CD1c-positive myeloid dendritic cell (primary cell): ENCODE results near the gene UBTD2.
A peak's percentile ranks its signal among the peaks of the same experiment; 100 is the strongest.
"Not testable (repeated sequence)": the region's sequence is repeated elsewhere in the genome, so short reads cannot be mapped to it uniquely, and the experiment has no call there.

Source experiments
- DNase-seq: peaks from one replicate; pipeline ENCODE4 v3.0.0-alpha.2; 2016; ENCODE audit errors: extremely low spot score

UBTD2 gene

DNA sequence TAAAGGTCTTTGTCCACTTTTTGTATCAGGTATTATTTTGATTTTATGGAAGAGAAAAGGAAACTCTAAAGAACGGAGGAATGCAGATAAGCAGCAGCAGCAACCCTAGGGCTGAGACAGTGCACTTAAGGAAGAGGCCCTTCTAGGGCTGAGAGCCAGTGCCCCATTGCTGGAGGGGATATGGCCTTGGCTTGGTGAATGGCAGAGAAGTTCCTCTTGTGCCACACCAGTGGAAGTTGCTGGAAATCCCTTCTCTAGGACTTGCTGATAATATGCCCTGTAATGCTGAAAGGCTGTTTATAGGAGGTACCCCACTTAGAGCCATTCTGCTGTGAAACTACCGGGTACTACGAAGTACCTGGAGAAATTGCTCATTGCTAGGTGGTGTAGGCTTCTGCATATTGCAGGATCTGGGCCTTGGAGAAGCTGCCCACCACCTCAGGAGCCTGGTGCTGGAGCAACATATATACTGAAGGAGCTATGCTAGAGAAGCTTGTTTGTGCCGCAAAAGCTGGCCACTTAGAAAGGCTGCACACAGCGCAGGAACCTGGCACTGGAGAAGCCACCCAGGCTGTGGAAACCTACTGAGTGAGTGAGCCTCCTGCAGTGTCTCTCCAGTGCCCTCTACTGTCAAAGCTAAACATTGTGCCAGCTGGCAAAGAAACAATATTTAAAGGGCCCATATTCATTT, 9.6 kb upstream of the UBTD2 start:
- DNase-seq, result peak; percentile 84

DNA sequence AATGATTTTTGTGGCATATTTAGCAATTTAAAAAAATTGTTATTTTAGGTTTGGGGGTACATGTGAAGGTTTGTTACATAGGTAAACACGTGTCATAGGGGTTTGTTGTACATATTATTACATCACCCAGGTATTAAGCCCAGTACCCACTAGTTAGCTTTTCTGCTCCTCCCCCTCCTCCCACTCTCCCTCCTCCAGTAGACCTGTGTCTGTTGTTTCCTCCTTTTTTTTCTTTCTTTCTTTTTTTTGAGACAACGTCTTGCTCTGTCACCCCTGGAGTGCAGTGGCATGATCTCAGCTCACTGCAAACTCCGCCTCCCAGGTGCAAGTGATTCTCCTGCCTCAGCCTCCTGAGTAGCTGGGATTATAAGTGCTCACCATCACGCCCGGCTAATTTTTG, 8.3 kb upstream of the UBTD2 start:
- DNase-seq, result not testable (repeated sequence)

DNA sequence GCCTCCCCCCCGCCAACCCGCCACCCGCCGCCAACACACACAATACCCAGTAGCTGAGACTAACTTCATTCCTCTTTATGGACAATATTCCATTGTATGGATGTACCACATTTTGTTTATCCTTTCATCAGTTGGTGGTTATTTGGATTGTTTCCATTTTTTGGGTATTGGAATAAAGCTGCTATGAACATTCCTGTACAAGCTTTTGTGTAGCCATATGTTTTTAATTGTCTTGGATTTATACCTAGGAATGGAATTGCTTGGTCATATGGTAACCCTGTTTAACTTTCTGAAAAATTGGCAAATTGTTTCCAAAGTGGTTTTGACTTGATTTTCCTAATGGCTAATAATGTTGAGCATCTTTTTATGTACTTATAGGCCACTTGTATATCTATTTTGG, 4.9 kb upstream of the UBTD2 start:
- no peak for DNase-seq

DNA sequence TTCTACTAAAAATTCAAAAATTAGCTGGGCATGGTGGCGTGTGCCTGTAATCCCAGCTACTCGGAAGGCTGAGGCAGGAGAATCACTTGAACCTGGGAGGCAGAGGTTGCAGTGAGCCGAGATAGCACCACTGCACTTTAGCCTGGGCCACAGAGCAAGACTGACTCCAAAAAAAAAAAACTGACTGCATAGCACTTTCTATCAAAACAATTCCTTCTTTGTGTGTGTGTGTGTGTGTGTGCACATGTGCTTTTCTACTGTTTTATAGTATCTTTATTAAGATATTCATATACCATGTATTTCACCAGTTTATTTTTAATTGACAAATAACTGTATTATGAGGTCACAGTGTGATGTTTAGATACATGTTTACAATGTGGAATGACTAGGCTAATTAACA, 3.6 kb upstream of the UBTD2 start:
- not testable (repeated sequence) for DNase-seq

DNA sequence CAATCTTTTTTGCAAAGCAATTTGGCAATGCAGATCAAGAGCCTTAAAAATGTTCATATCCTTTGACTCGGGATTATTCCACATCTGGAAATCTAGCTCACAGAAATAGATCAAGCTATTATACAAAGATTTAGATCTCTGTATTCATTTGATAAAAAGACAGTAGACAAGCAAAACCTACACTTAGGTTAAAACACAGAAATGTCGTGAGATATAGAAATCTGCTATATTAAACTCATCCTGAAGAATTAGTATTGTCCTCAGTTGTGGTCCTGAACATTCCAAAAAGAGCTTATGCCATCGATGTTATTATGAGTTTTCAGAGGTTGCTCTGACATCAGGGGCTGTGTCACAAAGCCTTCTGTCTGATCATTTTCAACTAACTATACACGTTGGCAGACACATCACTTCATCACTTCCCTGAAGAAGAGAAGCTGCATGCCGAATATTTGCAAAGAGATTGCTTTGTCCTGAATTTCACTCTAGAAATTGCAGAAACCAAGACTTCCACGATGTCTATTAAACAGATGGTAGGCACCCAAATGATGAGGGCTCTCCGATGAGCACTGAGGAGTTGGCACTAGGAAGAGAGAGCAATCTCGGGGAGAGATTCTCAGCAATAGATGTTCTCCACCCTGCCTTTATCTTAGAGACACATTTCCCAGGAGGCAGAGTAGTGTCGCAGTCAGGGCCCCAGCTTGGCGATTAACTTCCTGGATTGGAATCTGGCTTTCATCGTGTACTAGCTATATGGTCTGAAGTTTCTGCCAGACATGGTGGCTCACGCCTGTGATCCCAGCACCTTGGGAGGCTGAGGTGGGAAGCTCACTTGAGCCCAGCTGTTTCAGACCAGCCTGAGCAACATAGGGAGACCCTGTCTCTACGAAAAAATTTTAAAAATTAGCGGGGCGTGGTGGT, 1.9 kb upstream of the UBTD2 start:
- no peak for DNase-seq

DNA sequence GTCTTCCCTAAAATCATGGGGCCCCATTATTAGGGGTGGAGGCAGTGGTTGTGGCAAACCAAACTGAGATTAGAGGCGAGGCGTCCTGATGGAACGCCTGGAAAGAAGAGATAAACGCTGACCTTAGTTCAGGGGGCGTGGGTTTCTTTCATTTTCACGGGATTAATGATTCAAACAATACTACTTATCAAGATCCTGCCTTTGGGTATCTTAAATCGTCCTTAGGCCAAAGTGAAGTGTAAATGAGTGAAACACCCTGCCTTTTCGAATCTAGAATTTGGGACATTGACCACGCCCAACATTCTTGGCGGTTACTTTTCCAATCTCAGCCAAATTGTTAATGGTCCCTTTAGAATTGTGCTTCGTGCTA, 1.0 kb upstream of the UBTD2 start:
- no peak for DNase-seq

DNA sequence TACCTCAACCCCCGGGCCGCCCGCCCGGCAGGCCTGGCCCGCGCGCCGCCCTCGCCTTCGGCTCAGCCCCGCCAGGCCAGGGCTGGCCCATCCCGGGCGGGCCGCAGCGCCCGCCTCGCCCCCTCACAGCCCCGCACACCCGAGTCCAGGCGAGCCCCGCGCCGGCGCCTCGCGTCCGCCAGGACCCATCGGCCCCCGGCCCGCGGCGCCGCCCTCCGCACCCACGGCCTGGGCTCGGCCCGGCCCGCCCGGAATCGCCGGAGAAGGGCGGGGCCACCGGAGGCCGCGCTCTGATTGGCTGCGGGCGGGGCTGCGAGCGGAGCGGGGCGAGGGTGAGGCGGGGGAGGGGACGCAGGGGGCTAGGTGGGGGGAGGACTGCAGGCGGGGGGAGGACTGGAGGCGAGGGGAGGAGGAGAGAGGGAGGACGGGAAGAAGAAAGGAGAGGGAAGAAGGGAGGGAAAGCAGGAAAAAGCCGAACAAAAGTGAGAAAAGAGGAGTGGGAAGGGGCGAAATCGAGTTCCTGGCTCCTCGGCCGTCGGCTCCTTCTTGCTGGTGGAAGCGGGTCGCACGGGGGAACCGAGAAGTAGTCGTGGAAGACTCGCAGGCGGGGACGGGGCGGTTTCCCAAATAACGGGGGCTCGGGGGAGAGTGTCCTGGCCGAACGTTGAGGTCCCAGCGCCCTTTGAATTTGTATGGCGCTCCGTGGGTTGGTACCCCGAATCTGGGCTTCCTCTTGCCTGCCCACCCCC, 472 bp upstream of the UBTD2 start:
- peak; percentile 89 for DNase-seq

DNA sequence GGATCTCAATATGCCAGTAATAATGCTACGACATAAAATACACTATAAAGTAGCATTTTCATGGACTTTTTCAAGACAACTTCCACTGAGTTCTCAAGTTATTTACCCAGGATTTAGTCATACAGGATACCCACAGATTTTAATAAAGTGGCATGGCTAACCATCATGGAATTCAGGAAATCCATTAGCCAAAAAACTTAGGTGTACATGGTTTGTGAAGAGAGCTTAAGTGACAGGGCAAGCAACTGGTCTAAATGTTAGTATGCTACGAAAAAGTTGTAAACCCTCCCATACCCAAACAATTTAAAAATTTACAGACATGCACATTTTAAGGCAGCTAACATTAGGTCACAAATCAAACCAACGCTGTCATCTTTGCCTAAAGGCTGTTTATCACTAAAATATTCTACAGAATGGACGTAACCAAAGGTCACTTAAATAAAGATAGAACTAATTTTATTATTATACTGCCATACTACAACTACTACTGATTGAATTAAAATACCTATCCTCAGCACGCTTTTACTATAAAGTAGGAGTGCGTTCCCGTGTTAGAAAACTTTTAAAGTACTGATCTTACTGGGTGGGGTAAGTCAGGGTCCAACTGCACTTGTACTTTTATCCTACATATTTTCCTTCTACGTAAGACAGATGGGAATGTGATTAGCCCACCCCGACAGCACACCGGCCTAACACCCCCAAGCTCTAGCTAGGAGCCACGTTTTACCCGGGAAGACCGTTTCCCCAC, 1.1 kb downstream of the UBTD2 start:
- DNase-seq, result no peak

DNA sequence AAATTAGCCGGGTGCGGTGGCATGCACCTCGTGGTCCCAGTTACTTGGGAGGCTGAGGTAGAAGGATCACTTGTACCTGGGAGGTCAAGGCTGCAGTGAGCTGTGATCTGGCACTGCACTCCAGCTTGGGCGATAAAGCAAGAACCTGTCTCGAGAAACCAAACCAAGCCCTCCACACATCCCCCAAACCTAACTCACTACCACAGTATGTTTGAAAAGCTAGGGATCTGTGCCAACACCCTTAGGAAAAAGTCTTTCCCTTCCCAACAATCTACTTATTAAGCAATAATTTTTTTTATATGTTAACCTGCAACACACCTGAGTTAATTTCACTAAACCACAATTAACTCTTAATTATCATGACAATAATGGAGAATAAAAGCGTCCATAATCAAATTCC, 2.2 kb downstream of the UBTD2 start:
- no peak for DNase-seq

DNA sequence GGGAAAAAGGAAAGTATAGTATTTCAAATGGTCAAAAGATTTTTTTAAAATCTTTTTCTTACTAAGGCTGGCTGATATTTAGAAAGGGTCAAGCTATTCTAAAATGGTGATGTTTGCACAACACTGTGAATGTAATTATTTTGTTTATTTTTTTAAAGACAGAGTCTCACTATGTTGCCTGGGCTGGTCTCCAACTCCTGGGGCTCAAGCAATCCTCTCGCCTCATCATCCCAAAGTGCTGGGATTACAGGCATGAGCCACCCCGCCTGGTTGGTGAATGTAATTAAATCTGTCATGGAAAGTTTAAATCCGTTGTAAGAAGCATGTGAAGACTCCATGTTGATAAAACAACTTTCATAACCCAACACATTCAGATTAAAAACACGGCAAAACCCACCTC, 2.6 kb downstream of the UBTD2 start:
- DNase-seq, result no peak

DNA sequence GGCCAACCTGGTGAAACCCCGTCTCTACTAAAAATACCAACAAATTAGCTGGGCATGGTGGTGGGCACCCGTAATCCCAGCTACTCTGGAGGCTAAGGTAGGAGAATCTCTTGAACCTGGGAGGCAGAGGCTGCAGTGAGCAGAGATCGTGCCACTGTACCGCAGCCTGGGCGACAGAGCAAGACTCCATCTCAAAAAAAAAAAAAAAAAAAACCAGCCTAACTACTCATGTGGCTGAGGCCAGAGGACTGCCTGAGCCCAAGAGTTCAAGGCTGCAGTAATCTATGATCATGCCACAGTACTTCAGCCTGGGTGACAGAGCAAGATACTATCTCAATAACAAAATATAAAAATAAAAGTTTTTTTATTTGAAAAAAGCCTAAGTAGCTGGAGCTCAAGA, 3.2 kb downstream of the UBTD2 start:
- no peak for DNase-seq

DNA sequence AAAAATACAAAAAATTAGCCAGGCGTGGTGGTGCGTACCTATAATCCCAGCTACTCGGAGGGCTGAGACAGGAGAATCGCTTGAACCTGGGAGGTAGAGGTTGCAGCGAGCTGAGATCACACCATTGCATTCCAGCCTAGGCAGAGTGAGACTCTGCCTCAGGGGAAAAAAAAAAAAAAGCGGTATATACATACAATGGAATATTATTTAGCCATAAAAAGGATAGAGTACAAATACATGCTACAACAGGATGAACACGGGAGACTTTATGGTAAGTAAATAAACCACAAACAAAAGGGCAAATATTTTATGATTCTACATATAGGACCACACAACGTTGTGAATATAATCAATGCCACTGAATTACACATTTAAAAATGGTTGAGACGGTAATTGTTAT, 5.2 kb downstream of the UBTD2 start:
- no peak for DNase-seq

DNA sequence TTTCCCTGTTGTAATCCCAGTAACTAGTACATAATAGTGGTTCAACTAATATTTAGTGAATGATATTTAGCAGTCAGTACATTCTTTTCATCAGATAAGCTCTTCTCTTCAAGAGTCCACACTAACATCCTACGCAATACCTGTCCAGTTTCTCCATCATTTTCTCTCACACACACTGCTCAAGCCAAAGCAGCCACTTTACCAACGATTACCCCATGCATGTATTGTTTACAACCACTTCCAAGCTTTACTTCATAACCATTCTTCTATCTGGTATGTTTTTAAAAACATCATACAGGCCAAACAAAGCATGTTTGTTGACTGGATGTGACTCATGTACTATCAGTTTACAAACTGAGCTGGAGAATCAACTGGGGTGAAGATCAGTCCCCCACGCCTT, 7.3 kb downstream of the UBTD2 start:
- DNase-seq, result no peak

DNA sequence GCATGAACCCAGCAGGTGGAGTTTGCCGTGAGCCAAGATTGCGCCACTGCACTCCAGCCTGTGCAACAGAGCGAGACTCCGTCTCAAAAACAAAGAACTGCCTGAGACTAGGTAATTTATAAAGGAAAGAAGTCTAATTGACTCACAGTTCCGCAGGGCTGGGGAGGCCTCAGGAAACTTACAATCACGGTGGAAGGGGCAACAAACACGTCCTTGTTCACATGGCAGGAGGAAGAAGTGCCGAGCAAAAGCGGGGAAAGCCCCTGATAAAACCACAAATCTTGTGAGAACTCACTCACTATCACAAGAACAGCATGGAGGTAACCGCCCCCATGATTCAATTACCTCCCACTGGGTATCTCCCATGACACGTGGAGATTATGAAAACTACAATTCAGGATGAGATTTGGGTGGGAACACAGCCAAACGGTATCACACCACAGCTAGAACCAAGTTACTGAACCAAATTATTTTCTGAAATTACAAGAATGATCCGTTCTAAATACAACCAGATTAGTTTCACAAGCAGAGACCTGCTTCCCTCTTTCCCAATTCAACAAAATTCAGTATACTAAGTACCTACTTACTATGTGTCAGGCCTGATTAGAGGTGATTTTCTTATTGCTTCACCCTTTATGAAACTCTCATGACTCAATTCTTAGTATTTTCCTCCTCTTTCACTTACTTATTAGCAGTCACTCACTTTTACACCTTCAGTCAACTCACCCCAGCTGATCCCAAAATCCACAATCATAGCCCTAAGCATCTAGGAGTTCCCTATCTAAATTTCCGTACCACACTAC, 8.4 kb downstream of the UBTD2 start:
- peak; percentile 69 for DNase-seq

DNA sequence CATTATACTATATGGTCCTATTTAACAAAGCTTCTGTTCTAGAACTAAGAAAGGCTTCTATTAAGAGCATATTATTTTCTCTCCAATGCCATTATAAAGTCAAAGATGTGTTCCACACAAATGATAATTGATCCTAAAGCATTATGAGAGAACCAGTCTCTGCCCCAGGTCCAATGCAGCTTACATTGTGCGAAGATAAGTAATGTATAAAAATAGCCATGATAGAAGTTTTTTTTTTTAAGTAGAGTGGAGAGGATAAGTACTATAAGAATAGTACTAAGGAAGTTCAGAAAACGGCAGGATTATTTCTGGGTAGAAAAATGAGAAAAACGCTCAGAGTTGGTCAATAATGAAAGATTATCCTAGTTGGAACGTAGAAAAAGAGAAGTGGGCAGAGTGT, 15.6 kb downstream of the UBTD2 start:
- DNase-seq, result no peak

DNA sequence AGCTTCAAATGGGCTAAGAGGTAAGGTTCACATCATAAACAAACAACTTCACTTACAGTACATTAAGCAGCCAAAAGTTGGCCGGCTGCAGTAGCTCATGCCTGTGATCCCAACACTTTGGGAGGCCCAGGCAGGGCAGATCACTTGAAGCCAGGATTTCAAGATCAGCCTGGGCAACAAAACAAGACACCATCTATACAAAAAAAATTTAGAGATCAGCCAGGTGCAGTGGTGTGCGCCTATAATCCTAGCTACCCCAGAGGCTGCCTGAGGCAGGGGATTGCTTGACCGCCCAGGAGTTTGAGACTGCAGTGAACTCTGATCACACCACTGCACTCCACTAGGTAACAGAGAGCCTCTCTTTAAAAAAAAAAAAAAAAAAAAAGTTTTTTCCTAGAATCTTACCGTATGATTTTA, 16.9 kb downstream of the UBTD2 start:
- DNase-seq, result no peak

DNA sequence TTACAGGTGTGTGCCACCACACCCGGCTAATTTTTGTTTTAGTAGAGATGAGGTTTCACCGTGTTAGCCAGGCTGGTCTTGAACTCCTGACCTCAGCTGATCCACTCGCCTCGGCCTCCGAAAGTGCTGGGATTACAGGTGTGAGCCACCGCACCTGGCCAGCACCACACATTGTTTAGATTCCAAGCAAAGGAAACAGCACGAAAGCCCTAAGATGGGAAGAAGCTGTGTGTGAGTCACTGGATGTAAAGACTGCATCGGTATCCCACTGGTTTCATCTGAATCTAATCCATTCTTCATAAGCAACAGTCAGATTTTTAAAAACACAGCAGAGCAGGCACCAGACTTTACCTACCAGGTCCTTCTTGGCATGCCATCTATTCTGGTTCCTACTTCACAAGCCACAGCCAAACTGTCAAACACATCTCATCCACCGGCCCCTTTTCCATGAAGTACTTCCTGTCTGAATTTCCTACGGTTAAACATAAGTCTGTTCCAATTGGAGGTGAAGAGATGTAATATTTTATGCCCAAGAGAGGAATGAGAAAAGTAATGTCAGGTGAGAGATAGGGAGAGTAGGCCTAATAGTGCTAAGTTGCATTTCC, 17.4 kb downstream of the UBTD2 start:
- no peak for DNase-seq

DNA sequence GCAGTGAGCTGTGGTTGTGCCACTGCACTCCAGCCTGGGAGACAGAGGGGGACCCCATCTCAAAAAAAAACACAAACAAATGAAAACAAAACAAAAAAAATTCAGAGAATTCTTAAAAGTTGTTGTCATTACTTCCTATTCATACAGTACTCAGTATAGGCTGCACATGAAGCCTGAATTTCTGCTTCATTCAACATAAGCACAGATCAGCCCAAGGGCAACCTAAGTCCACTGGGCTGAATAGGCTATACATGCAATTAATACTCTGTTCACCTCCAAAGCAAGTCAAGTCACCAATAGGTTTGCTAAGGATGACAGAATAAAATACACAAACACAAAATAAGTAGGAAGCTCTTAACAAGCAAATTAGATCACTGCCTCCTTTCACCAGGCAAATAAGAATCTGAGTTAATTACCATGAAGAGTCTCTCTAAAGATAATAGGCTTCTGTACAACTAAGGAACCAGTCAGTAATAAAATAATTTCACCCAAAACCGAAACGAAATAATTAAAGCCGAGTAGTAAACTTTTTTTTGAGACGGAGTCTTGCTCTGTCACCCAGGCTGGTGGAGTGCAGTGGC, 18.7 kb downstream of the UBTD2 start:
- DNase-seq, result no peak

DNA sequence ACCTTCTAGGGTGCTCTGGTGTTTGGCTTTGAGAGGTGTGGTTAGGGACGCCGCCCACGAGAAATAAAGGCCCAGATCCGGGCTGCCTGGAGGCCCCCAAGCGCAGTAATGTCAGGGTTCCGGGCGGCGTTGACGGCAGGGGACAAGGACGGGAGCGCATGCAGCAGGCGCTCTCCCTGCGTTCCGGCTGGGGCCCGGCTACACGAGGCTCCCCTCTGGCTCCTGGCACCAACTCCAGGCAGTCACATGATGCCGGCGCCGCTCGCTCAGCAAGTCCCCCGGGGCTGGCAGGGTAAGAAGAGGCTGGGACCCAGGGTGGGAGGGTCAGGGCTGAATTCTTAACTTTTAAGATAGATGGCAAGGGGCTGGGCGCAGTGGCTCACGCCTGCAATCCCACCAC, 28.1 kb downstream of the UBTD2 start:
- no peak for DNase-seq

DNA sequence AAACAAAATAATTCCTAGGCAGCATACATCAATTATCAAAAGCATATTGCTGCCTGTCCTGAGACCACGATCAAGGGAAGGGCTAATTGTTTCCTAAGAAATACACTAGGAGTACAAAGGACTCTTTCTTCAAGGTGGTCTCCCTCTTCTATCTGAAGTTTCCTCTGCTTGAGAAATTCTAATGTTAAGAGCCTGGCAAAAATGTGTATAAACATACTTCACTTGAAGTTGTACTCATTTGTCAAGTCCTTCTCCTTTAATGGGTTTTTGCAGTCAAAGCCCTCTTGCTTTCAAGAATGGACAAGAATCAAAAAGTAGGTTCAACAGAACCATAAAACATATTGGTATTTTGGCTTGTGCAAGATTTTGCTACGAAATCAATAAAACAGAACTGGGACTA, 31.1 kb downstream of the UBTD2 start:
- no peak for DNase-seq
